HepG2 (cell line): ENCODE results near the gene TCF25. TPM values are rescaled to one million over a fixed set of nuclear protein-coding genes. Genes with fewer than 3 reads are reported as not detected.

Source experiments
- CEBPG ChIP-seq: IDR thresholded peaks from 2 replicates; pipeline ENCODE4 v1.6.1; 2016
- DPF2 ChIP-seq: sonication (generic); formaldehyde crosslinking; IDR thresholded peaks from 2 replicates; pipeline ENCODE4 v1.4.0; 2020; ENCODE audit warnings: mild to moderate bottlenecking, low read depth, missing genetic modification reagents, borderline replicate concordance
- MLXIP ChIP-seq: sonication (generic); formaldehyde crosslinking; IDR thresholded peaks from 2 replicates; pipeline ENCODE4 v1.9.0; 2021; ENCODE audit warnings: missing genetic modification reagents, borderline replicate concordance
- SOX5 ChIP-seq: IDR thresholded peaks from 2 replicates; pipeline ENCODE4 v1.6.1; 2016; ENCODE audit warnings: borderline replicate concordance
- ZHX2 ChIP-seq, 2 experiments: sonication (generic) in 1 of 2; formaldehyde crosslinking in 1 of 2; IDR thresholded peaks; 2 replicates each; pipeline versions ENCODE4 v1.6.1 to v1.9.0; 2014 to 2022; ENCODE audit warnings: antibody characterized with exemption in 1 of 2, borderline replicate concordance in 1 of 2, inconsistent platforms in 1 of 2, low read depth in 1 of 2, missing genetic modification reagents in 1 of 2
- polyA plus RNA-seq, 8 experiments: library from polyadenylated mRNA; depleted of rRNA in 3 of 8; stranded (reverse) in 7 of 8; unstranded in 1 of 8; fragments of >200 nt; fragmentation: Illumina TruSeq in 4 of 8; extraction: Trizol in 4 of 8; gene quantifications; 2 replicates each; pipeline versions ENCODE4 v1.2.1 to v1.2.3, GENCODE V29; 2011 to 2016; ENCODE audit warnings: low read depth in 4 of 8, missing spikeins in 1 of 8, mixed read lengths in 1 of 8; ENCODE audit not compliant: insufficient read depth in 1 of 8
- total RNA-seq, 5 experiments: library from RNA; depleted of rRNA; stranded (reverse); fragments of >200 nt; fragmentation: Illumina TruSeq; extraction: Trizol; gene quantifications; 2 replicates each; pipeline ENCODE4 v1.2.3, GENCODE V29; 2016; ENCODE audit warnings: low read depth in 1 of 5
- TF ChIP-seq, protein P1 (sequence below): sonication (generic); formaldehyde crosslinking; IDR thresholded peaks from 2 replicates; pipeline ENCODE4 v1.8.0; 2022; ENCODE audit warnings: mild to moderate bottlenecking, missing genetic modification reagents; ENCODE audit not compliant: insufficient replicate concordance
- TF ChIP-seq, protein P2 (sequence below): sonication (generic); formaldehyde crosslinking; IDR thresholded peaks from 2 replicates; pipeline ENCODE4 v1.5.0; 2020; ENCODE audit warnings: missing genetic modification reagents, mild to moderate bottlenecking, borderline replicate concordance
- TF ChIP-seq, protein P3 (sequence below): sonication (generic); formaldehyde crosslinking; IDR thresholded peaks from 2 replicates; pipeline ENCODE4 v1.8.0; 2022; ENCODE audit warnings: missing genetic modification reagents, mild to moderate bottlenecking, borderline replicate concordance
- TF ChIP-seq, protein P4 (sequence below): sonication (generic); formaldehyde crosslinking; IDR thresholded peaks from 2 replicates; pipeline ENCODE4 v1.5.0; 2020; ENCODE audit warnings: mild to moderate bottlenecking, missing genetic modification reagents

The TCF25 gene
- total and polyA plus RNA-seq, 2 of the 13 experiments (the other 11 are each of a cell fraction or from before 2014, with no cell fraction given), result 138 to 206 TPM

GRCh38 chr16:89922477-89922883 lies 49.1 kb downstream of the TCF25 start (continued):
- TF ChIP-seq, protein P1, sequence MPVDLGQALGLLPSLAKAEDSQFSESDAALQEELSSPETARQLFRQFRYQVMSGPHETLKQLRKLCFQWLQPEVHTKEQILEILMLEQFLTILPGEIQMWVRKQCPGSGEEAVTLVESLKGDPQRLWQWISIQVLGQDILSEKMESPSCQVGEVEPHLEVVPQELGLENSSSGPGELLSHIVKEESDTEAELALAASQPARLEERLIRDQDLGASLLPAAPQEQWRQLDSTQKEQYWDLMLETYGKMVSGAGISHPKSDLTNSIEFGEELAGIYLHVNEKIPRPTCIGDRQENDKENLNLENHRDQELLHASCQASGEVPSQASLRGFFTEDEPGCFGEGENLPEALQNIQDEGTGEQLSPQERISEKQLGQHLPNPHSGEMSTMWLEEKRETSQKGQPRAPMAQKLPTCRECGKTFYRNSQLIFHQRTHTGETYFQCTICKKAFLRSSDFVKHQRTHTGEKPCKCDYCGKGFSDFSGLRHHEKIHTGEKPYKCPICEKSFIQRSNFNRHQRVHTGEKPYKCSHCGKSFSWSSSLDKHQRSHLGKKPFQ (CRISPR knock-in tag), result peak; percentile 21
- TF ChIP-seq SOX5 (CRISPR knock-in tag) (peak; percentile 34; the same call in 1 of the 2 replicates), ZHX2 (IDR thresholded peaks at IDR 0.05; ENCODE audit: low read depth) (no peak), ZHX2 (CRISPR knock-in tag; IDR thresholded peaks at IDR 0.05; ENCODE audit: borderline replicate concordance) (no peak), DPF2 (CRISPR knock-in tag) (no peak), CEBPG (no peak), MLXIP (peak; percentile 74; the same call in 1 of the 2 replicates)
- TF ChIP-seq, protein P2, sequence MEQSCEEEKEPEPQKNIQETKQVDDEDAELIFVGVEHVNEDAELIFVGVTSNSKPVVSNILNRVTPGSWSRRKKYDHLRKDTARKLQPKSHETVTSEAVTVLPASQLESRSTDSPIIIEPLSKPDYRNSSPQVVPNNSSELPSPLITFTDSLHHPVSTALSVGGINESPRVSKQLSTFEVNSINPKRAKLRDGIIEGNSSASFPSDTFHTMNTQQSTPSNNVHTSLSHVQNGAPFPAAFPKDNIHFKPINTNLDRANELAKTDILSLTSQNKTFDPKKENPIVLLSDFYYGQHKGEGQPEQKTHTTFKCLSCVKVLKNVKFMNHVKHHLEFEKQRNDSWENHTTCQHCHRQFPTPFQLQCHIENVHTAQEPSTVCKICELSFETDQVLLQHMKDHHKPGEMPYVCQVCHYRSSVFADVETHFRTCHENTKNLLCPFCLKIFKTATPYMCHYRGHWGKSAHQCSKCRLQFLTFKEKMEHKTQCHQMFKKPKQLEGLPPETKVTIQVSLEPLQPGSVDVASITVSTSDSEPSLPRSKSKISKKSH (CRISPR knock-in tag), result no peak
- TF ChIP-seq, protein P3, sequence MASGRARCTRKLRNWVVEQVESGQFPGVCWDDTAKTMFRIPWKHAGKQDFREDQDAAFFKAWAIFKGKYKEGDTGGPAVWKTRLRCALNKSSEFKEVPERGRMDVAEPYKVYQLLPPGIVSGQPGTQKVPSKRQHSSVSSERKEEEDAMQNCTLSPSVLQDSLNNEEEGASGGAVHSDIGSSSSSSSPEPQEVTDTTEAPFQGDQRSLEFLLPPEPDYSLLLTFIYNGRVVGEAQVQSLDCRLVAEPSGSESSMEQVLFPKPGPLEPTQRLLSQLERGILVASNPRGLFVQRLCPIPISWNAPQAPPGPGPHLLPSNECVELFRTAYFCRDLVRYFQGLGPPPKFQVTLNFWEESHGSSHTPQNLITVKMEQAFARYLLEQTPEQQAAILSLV (CRISPR knock-in tag), result no peak
- TF ChIP-seq, protein P4, sequence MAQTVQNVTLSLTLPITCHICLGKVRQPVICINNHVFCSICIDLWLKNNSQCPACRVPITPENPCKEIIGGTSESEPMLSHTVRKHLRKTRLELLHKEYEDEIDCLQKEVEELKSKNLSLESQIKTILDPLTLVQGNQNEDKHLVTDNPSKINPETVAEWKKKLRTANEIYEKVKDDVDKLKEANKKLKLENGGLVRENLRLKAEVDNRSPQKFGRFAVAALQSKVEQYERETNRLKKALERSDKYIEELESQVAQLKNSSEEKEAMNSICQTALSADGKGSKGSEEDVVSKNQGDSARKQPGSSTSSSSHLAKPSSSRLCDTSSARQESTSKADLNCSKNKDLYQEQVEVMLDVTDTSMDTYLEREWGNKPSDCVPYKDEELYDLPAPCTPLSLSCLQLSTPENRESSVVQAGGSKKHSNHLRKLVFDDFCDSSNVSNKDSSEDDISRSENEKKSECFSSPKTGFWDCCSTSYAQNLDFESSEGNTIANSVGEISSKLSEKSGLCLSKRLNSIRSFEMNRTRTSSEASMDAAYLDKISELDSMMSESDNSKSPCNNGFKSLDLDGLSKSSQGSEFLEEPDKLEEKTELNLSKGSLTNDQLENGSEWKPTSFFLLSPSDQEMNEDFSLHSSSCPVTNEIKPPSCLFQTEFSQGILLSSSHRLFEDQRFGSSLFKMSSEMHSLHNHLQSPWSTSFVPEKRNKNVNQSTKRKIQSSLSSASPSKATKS, result 0 out of 2 replicates have a peak, but pooled peaks have one; percentile 59
